A673 (cell line): ENCODE results near the gene PADI4. TPM values are rescaled to one million over a fixed set of nuclear protein-coding genes. Genes with fewer than 3 reads are reported as not detected.

Experiments
- BruUV-seq: library from RNA; stranded (reverse); fragments of 400-500 nt; replicated peaks from 2 replicates; lab custom pipeline; 2021; lab: Mats Ljungman, UMichigan
- CTCF ChIA-PET: fragments of 300-600 bp; sonication (Branson Sonifier 250); formaldehyde crosslinking; loops from one replicate; lab custom pipeline; 2022; ENCODE audit warnings: antibody characterized with exemption; lab: Charles Lee
- POLR2A ChIA-PET: fragments of 300-600 bp; sonication (Branson Sonifier 250); formaldehyde crosslinking; loops from one replicate; lab custom pipeline; 2022; ENCODE audit warnings: antibody characterized with exemption; ENCODE audit not compliant: low non-redundant PET; lab: Charles Lee
- DNase-seq: peaks from one replicate; pipeline ENCODE4 v3.0.0-alpha.2; 2015; ENCODE audit warnings: low spot score
- H3K27ac ChIP-seq: fragments of 200-600 bp; sonication (generic); 2 replicates; pipeline ENCODE4 v1.5.1; 2016; ENCODE audit warnings: mixed run types, low read depth, mild to moderate bottlenecking, mixed read lengths, antibody characterized with exemption, low read length; ENCODE audit not compliant: poor library complexity, severe bottlenecking
- H3K27me3 ChIP-seq: fragments of 200-600 bp; sonication (generic); replicated peaks from 2 replicates; pipeline ENCODE4 v1.6.1; 2017; ENCODE audit warnings: mixed run types, low read depth, mild to moderate bottlenecking, mixed read lengths, antibody characterized with exemption, low read length; ENCODE audit not compliant: insufficient read depth, poor library complexity
- H3K36me3 ChIP-seq: fragments of 200-600 bp; sonication (generic); 2 replicates; pipeline ENCODE4 v1.6.1; 2016; ENCODE audit warnings: mixed run types, mild to moderate bottlenecking, mixed read lengths, antibody characterized with exemption, low read length; ENCODE audit not compliant: insufficient read depth, poor library complexity, severe bottlenecking
- H3K4me1 ChIP-seq: fragments of 200-600 bp; sonication (generic); 2 replicates; pipeline ENCODE4 v1.6.1; 2017; ENCODE audit warnings: mixed run types, mild to moderate bottlenecking, mixed read lengths, antibody characterized with exemption, low read length; ENCODE audit not compliant: insufficient read depth, poor library complexity, severe bottlenecking
- H3K4me3 ChIP-seq: fragments of 200-600 bp; sonication (generic); 2 replicates; pipeline ENCODE4 v1.5.1; 2016; ENCODE audit warnings: low read depth, mixed run types, mild to moderate bottlenecking, mixed read lengths, low read length; ENCODE audit not compliant: poor library complexity, severe bottlenecking
- H3K9me3 ChIP-seq: fragments of 200-600 bp; sonication (generic); 2 replicates; pipeline ENCODE4 v1.6.1; 2016; ENCODE audit warnings: mixed run types, low read depth, mild to moderate bottlenecking, mixed read lengths, antibody characterized with exemption, low read length; ENCODE audit not compliant: poor library complexity, severe bottlenecking
- EZH2 ChIP-seq: fragments of 200-600 bp; sonication (generic); IDR thresholded peaks from 2 replicates; pipeline ENCODE4 v1.6.1; 2017; ENCODE audit warnings: borderline replicate concordance, low read depth, mild to moderate bottlenecking, mixed read lengths, antibody characterized with exemption, low read length; ENCODE audit not compliant: poor library complexity, severe bottlenecking
- intact Hi-C: fragments of 100-400 bp; cut with micrococcal nuclease; formaldehyde crosslinking; loops from one replicate; pipeline ENCODE4 v1.10.0; 2022; ENCODE audit not compliant: unreplicated experiment
- total RNA-seq: library from RNA; stranded (reverse); gene quantifications from 2 replicates; pipeline ENCODE4 v1.2.3, GENCODE V29; 2021
- TF ChIP-seq, protein P1 (sequence below): fragments of 300-800, 200-600 bp; sonication (generic); conservative IDR thresholded peaks from 2 replicates; pipeline ENCODE4 v1.5.1; 2017; ENCODE audit warnings: low read depth, mild to moderate bottlenecking, antibody characterized with exemption, low read length, moderate library complexity, mixed read lengths

The PADI4 gene
- total RNA-seq, 1 experiment from 2014 or later: not detected

DNA sequence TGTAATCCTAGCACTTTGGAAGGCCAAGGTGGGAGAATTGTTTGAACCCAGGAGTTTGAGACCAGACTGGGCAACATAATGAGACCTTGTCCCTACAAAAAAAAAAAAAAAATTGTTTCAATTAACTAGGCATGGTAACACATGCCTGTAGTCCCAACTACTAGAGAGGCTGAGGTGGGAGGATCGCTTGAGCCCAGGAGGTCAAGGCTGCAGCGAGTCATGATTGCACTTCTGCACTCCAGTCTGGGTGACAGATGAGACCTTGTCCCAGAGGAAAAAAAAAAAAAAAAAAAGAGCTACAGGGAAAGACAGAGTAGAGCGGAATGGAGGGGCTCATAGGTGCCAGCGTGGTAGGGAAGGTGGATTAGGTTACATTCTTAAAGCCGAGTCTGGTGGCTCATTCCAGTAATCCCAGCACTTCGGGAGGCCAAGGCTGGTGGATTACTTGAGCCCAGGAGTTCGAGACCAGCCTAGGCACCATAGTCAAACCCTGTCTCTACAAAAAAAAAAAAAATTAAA lies 43.0 kb downstream of the PADI4 start:
- no peaks in the 10 kb centered on the region for H3K36me3 ChIP-seq
- ChIA-PET POLR2A (no interaction called here), CTCF (no interaction called here)
- intact Hi-C loops: no loop called here
- no peak for TF ChIP-seq EZH2
- TF ChIP-seq, protein P1, sequence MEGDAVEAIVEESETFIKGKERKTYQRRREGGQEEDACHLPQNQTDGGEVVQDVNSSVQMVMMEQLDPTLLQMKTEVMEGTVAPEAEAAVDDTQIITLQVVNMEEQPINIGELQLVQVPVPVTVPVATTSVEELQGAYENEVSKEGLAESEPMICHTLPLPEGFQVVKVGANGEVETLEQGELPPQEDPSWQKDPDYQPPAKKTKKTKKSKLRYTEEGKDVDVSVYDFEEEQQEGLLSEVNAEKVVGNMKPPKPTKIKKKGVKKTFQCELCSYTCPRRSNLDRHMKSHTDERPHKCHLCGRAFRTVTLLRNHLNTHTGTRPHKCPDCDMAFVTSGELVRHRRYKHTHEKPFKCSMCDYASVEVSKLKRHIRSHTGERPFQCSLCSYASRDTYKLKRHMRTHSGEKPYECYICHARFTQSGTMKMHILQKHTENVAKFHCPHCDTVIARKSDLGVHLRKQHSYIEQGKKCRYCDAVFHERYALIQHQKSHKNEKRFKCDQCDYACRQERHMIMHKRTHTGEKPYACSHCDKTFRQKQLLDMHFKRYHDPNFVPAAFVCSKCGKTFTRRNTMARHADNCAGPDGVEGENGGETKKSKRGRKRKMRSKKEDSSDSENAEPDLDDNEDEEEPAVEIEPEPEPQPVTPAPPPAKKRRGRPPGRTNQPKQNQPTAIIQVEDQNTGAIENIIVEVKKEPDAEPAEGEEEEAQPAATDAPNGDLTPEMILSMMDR: no peak
- no peaks in the 10 kb centered on the region for H3K9me3 ChIP-seq
- H3K4me3 ChIP-seq: no peak overlapping the region
- BruUV-seq: no TSS peak
- no peaks in the 10 kb centered on the region for H3K27me3 ChIP-seq
- DNase-seq: no peak
- H3K27ac ChIP-seq: no peak overlapping the region
- H3K4me1 ChIP-seq: no peaks in the 10 kb centered on the region

GRCh38 chr1:17351598-17352324 lies 43.8 kb downstream of the PADI4 start:
- CTCF ChIA-PET: no interaction called here
- POLR2A ChIA-PET: no interaction called here
- intact Hi-C loops: no loop called here

DNA sequence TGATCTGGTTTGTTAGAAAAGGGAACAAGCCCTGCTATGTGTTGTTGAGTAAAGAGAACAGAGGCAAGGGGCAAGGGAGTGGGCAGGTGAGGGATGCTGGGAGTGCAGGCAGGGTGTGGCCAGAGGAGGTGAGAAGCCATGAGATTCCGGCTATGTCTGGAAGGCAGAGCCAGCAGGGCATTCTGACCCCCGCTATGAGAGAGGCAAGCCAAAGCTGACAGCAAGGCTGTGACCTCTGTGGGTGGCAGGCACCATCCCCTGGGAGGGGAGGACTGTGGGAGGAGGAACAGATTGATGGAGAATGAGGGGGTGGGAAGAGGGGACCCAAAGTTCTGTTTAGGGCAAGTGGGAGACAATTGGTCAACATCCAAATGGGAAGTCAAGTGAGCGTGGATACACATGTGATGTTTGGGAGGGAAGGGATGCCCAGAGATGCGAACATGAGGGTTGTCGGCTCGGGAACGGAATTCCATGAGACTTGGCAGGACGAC lies 44.5 kb downstream of the PADI4 start:
- DNase-seq: no peak

More at GRCh38 chr1:17351598-17352324, 43.8 kb downstream of the PADI4 start:
- no peaks in the 10 kb centered on the region for H3K9me3 ChIP-seq
- H3K27ac ChIP-seq: no peak overlapping the region
- no TSS peak for BruUV-seq
- H3K27me3 ChIP-seq: no peaks in the 10 kb centered on the region
- H3K4me3 ChIP-seq: no peak overlapping the region
- no peaks in the 10 kb centered on the region for H3K36me3 ChIP-seq
- DNase-seq: no peak
- no peak for TF ChIP-seq EZH2
- TF ChIP-seq, protein P1: no peak
- no peaks in the 10 kb centered on the region for H3K4me1 ChIP-seq

More for the DNA sequence above, 44.5 kb downstream of the PADI4 start:
- no TSS peak for BruUV-seq
- CTCF ChIA-PET: no interaction called here
- Histone ChIP-seq H3K9me3 (no peaks in the 10 kb centered on the region), H3K36me3 (no peaks in the 10 kb centered on the region), H3K4me3 (no peak overlapping the region), H3K27ac (no peak overlapping the region), H3K4me1 (no peaks in the 10 kb centered on the region), H3K27me3 (no peaks in the 10 kb centered on the region)
- TF ChIP-seq, protein P1: no peak
- no peak for TF ChIP-seq EZH2
- intact Hi-C loops: no loop called here
- POLR2A ChIA-PET: no interaction called here
